GM18951 (cell line): ENCODE data around the gene OR10A2.
"Not testable (repeated sequence)": the region's sequence is repeated elsewhere in the genome, so short reads cannot be mapped to it uniquely, and the experiment has no call there.

Experiments used
- POLR2A ChIP-seq: IDR thresholded peaks from 4 replicates; pipeline ENCODE4 v1.6.1; 2011; ENCODE audit warnings: mild to moderate bottlenecking; ENCODE audit not compliant: insufficient read length, insufficient read depth; ENCODE audit errors: extremely low read depth
- in situ Hi-C: fragments of 300-500 bp; cut with MboI; formaldehyde crosslinking; loops from one replicate; pipeline ENCODE4 v1.12.0; 2022; ENCODE audit warnings: low sequenced_read_pairs, mixed read lengths, inconsistent platforms; ENCODE audit not compliant: unreplicated experiment

OR10A2 gene

GRCh38 chr11:6855971-6856541 lies 6.8 kb upstream of the OR10A2 start:
- in situ Hi-C loops, result no loop called here
- TF ChIP-seq POLR2A, result no peak

GRCh38 chr11:6856871-6857270 lies 6.0 kb upstream of the OR10A2 start:
- in situ Hi-C loops, result no loop called here
- no peak for TF ChIP-seq POLR2A

- no peak for TF ChIP-seq POLR2A
- in situ Hi-C loops, result no loop called here
Observed at GRCh38 chr11:6864438-6864837, 1.6 kb downstream of the OR10A2 start.

GRCh38 chr11:6871278-6871677 lies 8.4 kb downstream of the OR10A2 start:
- in situ Hi-C loops, result no loop called here
- TF ChIP-seq POLR2A, result no peak

- in situ Hi-C loops, result no loop called here
- no peak for TF ChIP-seq POLR2A
Observed at GRCh38 chr11:6875761-6876160, 12.9 kb downstream of the OR10A2 start.

GRCh38 chr11:6876325-6876724 lies 13.5 kb downstream of the OR10A2 start, which contains the start of gene OR10A4:
Gene OR10A4 (plus strand): TSS chr11:6876625. CDS start chr11:6876648, 23 bp downstream.
- TF ChIP-seq POLR2A, result no peak
- in situ Hi-C loops, result no loop called here

GRCh38 chr11:6876914-6877313 lies 14.1 kb downstream of the OR10A2 start:
- no peak for TF ChIP-seq POLR2A
- in situ Hi-C loops, result no loop called here

- in situ Hi-C loops, result no loop called here
- TF ChIP-seq POLR2A, result no peak
Observed at GRCh38 chr11:6882751-6883150, 19.9 kb downstream of the OR10A2 start.

- in situ Hi-C loops, result not testable (repeated sequence)
Observed at GRCh38 chr11:6887711-6888110, 24.9 kb downstream of the OR10A2 start.

GRCh38 chr11:6888830-6889229 lies 26.0 kb downstream of the OR10A2 start:
- in situ Hi-C loops, result no loop called here
- TF ChIP-seq POLR2A, result no peak

- in situ Hi-C loops, result no loop called here
- no peak for TF ChIP-seq POLR2A
Observed at GRCh38 chr11:6889835-6890234, 27.0 kb downstream of the OR10A2 start.

GRCh38 chr11:6892400-6892799 lies 29.5 kb downstream of the OR10A2 start, which contains the start of gene OR2D2:
Gene OR2D2 (minus strand): TSS chr11:6892500. CDS start chr11:6892500, 0 bp downstream.
- in situ Hi-C loops, result no loop called here
- TF ChIP-seq POLR2A, result no peak

GRCh38 chr11:6894097-6894496 lies 31.2 kb downstream of the OR10A2 start:
- TF ChIP-seq POLR2A, result no peak
- in situ Hi-C loops, result no loop called here

GRCh38 chr11:6895010-6895409 lies 32.2 kb downstream of the OR10A2 start:
- in situ Hi-C loops, result no loop called here

GRCh38 chr11:6898911-6899310 lies 36.1 kb downstream of the OR10A2 start:
- no peak for TF ChIP-seq POLR2A
- in situ Hi-C loops, result no loop called here

More at GRCh38 chr11:6895010-6895409, 32.2 kb downstream of the OR10A2 start:
- no peak for TF ChIP-seq POLR2A
